Measurements from ENCODE around the gene ATP10B.

GRCh38 chr5:160638161-160638742 is 213.8 kb downstream of the ATP10B start:
- no peak for TF ChIP-seq POLR2A (IDR thresholded peaks at IDR 0.05)
- TF ChIP-seq CTCF (IDR thresholded peaks at IDR 0.05): no peak
- no peak for TF ChIP-seq EP300 (IDR thresholded peaks at IDR 0.05; ENCODE audit: low read depth)

All from transverse colon (tissue), 3 donors.